H1 (cell line): ENCODE data around the gene PTPRD.

Source experiments
- CEBPB ChIP-seq: IDR thresholded peaks from 2 replicates; pipeline ENCODE4 v1.6.1; 2012; ENCODE audit warnings: low read depth, low read length
- MAX ChIP-seq: IDR thresholded peaks from 2 replicates; pipeline ENCODE4 v1.6.1; 2012; ENCODE audit warnings: inconsistent platforms
- POLR2A ChIP-seq, 2 experiments: IDR thresholded peaks; 1 replicate in 1 of 2; 2 replicates in 1 of 2; pipeline ENCODE4 v1.6.1; 2011; ENCODE audit warnings: low read depth in 2 of 2, low read length in 2 of 2, mild to moderate bottlenecking in 2 of 2; ENCODE audit errors: control extremely low read depth in 1 of 2
- POLR2AphosphoS5 ChIP-seq: IDR thresholded peaks from 2 replicates; pipeline ENCODE4 v1.6.1; 2011; ENCODE audit warnings: low read depth, low read length
- SP1 ChIP-seq: IDR thresholded peaks from 2 replicates; pipeline ENCODE4 v1.6.1; 2011; ENCODE audit warnings: low read depth, low read length
- TCF12 ChIP-seq: IDR thresholded peaks from 2 replicates; pipeline ENCODE4 v1.6.1; 2011; ENCODE audit warnings: low read depth, mild to moderate bottlenecking, low read length
- TF ChIP-seq, protein P1 (sequence below), 3 experiments: IDR thresholded peaks; 1 replicate in 2 of 3; 2 replicates in 1 of 3; pipeline versions ENCODE4 v1.5.1 to v1.6.1; 2011; ENCODE audit warnings: low read length in 3 of 3, mild to moderate bottlenecking in 3 of 3, inconsistent platforms in 2 of 3, low read depth in 1 of 3, moderate library complexity in 1 of 3; ENCODE audit not compliant: insufficient read depth in 1 of 3; ENCODE audit errors: control extremely low read depth in 1 of 3

DNA sequence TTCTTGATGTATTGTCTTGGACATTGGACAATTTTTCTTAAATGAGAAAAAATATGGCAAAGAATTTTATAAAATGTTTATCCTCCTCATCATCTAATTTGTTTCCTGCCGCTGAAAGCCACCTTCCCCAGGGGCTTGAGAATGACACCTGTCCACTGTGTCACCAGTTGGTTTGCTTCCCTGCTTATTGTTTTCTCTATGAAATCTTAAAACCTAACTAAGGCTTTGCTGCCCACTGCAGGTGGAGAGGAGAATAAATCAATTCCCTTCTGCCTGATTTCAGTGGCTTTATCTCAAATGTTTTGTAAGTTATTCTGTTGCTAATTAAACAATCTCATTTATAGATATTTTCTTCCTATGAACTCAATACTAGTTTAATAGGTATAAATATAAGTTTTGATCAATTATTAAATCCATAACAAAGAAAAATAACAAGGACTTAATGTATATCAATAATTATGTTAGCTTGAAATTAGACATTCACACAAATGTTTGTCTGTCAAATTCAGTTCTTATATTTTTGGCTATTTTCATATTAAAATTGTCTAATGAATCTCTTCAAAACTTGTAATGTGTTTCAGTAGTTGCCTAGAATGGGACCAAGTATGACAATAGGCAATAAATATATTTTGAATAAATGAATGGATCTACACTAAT lies 822.5 kb downstream of the PTPRD start:
- TF ChIP-seq CEBPB = no peak
- TF ChIP-seq, protein P1, sequence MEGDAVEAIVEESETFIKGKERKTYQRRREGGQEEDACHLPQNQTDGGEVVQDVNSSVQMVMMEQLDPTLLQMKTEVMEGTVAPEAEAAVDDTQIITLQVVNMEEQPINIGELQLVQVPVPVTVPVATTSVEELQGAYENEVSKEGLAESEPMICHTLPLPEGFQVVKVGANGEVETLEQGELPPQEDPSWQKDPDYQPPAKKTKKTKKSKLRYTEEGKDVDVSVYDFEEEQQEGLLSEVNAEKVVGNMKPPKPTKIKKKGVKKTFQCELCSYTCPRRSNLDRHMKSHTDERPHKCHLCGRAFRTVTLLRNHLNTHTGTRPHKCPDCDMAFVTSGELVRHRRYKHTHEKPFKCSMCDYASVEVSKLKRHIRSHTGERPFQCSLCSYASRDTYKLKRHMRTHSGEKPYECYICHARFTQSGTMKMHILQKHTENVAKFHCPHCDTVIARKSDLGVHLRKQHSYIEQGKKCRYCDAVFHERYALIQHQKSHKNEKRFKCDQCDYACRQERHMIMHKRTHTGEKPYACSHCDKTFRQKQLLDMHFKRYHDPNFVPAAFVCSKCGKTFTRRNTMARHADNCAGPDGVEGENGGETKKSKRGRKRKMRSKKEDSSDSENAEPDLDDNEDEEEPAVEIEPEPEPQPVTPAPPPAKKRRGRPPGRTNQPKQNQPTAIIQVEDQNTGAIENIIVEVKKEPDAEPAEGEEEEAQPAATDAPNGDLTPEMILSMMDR (IDR thresholded peaks at IDR 0.05; ENCODE audit: control extremely low read depth in 1 of 3, insufficient read depth in 1 of 3, low read depth in 1 of 3, low read length in 3 of 3) = peak in 2 of 3 experiments; percentile 59 to 73; a peak in 3 of 4 replicates
- no peak for TF ChIP-seq MAX
- TF ChIP-seq POLR2A (IDR thresholded peaks at IDR 0.05; ENCODE audit: control extremely low read depth in 1 of 2, low read depth in 2 of 2, low read length in 2 of 2) = no peak
- TF ChIP-seq SP1 = no peak
- TF ChIP-seq POLR2AphosphoS5 = no peak
- no peak for TF ChIP-seq TCF12
